Measurements from ENCODE around the gene PDHX. TPM values are rescaled to one million over a fixed set of nuclear protein-coding genes. Genes with fewer than 3 reads are reported as not detected.
"Not testable (repeated sequence)": the region's sequence is repeated elsewhere in the genome, so short reads cannot be mapped to it uniquely, and the experiment has no call there.

Gene PDHX
- total RNA-seq, 1 donor from 2014 or later: 26.5 TPM

DNA sequence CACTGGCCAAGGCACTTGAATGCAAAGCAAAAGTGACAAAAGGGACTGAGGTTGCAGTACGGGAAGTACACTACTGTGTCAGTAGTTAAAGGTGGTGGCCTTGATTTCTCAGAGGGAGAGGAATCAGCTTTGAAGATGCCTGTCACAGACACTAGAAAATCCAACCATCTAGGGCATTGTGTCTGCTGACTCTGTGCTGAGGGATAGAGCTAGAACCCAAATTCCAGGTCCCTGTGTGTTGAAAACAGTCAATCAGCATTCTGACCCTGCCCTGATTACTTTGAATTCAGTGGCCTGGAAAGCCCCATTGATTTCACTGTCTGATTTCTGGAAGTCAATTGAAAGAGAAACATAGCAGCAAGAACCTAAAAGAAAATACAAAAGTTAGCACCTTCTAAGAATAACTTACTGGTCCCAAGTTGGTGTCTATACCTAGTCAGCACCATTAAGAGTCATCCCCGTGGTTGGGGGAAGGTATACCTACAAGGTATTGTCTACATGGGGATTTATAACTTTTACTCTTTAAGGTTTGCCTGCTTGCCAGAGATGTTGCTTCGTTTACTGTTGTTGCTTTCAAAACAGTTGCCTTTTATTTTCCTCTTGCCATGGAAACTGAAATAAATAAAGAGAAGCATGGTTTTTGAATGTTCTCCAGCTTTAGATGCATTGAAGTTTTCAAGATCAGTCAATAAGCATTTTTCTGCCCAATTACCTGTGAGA, 97.3 kb downstream of the PDHX start:
- DNase-seq (ENCODE audit: low spot score): no peak
- ATAC-seq: no peak

DNA sequence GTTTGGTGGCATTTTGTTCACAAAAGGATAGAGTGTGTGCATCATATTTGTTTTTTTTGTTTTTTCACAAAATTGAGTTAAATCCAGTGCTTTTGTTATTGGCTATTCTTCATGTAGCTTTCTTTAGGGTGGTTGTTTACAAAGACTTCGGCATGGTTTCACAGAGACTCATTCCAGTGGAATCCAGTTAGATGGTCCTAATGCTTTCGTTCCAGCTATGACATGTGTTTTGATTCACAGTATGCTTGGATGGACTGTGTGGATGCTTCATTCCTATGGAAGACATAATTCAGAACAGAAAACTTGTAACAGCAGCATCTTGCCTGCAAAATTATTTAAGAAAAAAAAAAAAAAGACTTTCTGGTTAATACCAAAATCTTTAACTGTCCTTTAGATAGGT, 97.9 kb downstream of the PDHX start:
- DNase-seq (ENCODE audit: low spot score) (no peak), ATAC-seq (no peak)

DNA sequence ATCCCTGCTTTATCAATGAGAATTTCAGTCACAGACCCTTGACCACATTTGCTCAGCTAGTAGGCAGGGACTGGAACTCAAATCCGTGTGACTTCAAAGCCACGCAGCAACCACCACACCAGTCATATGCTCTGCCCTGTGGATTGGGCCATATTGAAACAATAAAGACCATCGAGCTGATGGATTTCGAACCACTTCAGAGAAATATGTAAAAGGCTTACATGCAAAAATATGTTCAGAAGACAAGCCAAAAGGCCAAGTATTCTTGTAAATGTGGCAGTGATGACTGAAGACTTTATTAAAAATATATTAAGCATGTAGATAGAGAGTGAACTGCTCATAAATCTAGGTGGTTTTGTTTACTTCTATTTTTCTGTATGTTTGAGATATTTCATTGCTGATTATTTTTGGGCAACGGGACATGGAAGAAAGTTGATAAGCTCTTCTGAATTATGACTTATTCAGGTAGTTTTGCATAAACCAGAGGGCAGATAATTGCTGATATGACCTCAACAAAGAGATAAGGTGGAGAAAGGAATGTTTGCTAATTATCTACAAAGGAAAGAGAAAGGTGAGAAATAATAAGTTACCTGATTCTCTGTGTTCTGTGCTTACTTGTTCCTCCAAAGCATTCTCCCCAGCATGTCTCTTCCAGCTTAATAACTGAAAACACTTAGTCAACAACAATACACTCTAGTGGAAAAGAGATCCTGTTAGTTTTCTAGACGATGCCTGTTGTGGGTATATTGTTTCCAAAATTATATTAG, 99.4 kb downstream of the PDHX start:
- DNase-seq (ENCODE audit: low spot score) (no peak), ATAC-seq (no peak)

DNA sequence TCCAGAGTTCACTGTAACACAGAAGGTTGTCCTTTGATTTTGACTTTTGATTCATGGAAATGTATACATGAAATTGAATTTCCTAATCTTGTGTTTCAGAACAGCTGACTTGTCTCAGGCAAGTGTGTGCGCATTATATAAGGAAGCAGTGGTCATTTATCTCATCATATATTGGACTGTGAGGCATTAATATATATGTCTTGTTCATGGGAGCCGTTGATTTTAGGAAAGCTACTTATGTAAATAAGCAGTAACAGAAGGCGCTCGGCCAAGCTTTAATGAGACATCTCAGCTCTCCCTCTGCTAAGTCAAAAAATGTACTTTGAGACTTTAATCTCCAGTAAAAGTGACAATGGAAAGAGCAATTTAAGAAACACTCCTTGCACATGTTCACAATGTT, 100.5 kb downstream of the PDHX start:
- no peak for DNase-seq (ENCODE audit: low spot score)

DNA sequence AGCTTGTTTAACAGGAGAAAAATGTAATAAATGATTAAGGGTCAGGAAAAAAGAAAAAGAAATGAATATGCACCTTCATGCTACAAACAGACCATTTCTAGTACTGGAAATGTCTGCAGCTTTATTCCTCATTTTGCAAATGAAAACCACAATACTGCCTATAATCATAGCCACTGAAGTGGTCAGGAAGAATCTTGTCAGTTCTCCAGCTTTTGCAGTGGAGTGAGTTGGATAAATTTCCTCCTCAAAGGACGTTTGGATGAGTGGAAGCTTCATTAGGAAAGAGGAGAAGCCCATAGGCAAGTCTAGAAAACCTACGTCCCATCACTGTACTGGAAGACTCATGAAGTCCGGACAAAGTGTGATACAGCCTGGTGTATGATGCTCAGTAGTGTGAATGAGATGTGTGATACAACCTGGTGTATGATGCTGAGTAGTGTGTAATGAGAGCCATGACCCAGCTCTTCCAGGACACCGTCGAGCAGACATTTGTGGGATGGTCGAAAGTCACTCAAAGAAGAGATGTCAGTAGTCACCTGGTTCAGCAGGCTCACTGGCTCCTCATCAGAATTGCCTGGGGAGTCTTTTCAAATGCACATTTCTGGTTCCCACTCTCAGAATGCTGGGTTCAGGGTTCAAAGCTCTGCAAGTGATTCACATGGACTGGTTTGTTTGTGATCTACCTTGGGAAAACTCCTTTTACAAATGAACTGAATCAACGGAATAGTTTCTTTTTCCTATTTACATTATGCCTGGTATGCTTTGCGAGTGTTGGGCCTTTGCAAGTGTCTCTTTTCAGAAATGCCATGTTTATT, 101.3 kb downstream of the PDHX start:
- no peak for DNase-seq (ENCODE audit: low spot score)
- no peak for ATAC-seq

More for the DNA sequence above, 100.5 kb downstream of the PDHX start:
- no peak for ATAC-seq

DNA sequence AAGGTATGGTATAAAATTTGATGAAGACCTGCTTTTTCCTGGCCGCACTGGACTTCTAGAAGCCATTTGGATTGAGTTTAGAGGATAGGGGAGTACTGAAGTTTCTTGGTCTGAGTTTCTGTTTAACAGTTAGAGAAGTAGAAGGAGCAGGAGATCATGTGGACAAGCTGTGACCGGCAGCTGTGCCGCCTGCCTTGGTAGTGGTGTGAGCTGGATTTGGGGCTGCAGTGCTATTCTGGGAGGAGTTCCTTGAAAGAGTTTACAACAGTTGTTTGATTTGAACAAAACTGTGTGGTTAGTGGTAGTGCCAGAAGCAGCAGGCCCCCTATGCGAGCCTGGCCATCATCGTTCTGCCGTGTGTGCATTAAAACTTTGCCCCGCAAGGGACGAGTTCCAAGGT, 105.2 kb downstream of the PDHX start:
- ATAC-seq: no peak
- DNase-seq (ENCODE audit: low spot score): no peak

DNA sequence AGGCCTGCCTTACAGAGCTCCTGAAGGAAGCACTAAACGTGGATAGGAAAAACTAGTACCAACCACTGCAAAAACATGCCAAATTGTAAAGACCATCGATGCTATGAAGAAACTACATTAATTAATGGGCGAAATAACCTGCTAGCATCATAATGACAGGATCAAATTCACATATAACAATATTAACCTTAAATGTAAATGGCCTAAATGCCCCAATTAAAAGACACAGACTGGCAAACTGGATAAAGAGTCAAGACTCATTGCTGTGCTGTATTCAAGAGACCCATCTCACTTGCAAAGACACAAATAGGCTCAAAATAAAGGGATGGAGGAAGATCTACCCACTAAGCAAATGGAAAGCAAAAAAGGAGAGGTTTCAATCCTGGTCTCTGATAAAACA, 107.5 kb downstream of the PDHX start:
- ATAC-seq; DNase-seq (ENCODE audit: low spot score): not testable (repeated sequence)

DNA sequence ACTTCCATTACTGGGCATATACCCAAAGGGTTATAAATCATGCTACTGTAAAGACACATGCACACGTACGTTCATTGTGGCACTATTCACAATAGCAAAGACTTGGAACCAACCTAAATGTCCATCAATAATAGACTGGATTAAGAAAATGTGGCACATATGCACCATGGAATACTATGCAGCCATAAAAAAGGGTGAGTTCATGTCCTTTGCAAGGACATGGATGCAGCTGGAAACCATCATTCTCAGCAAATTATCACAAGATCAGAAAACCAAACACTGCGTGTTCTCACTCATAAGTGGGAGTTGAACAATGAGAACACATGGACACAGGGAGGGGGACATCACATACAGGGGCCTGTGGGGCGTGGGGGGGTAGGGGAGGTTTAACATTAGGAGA, 111.6 kb downstream of the PDHX start:
- ATAC-seq; DNase-seq (ENCODE audit: low spot score): not testable (repeated sequence)

DNA sequence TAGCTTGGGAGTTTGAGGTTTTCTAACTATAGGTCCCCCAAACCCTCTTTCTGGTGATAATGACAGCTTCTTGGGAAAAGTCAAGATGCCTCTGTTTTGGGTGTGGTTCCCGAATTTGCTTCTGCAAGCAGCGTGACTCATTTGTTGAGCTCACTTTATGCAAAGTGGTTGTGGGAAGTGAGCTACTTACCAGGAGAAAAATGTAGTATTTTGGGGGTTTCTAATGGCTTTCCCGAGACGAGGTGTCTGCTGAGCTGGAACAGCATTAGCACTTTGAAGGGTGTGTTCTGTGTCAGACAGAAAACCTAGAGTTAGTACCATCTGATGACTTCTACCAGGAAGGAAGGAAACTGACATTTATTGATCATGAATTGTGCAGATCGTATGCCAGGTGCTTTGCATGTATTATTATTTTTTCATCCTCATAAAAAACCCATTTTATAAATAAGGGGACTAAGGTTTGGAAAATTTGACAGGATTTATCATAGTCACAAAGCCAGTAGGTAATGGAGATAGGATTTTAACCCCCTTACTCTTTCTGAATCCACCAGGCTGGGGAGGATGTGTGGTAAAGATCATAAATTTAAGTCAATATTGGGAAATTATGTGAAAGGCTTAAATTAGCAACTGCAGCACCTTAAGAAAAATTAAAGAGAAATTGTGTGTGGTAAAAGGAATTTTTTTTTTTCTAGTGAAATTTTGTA, 113.7 kb downstream of the PDHX start:
- ATAC-seq: no peak
- no peak for DNase-seq (ENCODE audit: low spot score)

DNA sequence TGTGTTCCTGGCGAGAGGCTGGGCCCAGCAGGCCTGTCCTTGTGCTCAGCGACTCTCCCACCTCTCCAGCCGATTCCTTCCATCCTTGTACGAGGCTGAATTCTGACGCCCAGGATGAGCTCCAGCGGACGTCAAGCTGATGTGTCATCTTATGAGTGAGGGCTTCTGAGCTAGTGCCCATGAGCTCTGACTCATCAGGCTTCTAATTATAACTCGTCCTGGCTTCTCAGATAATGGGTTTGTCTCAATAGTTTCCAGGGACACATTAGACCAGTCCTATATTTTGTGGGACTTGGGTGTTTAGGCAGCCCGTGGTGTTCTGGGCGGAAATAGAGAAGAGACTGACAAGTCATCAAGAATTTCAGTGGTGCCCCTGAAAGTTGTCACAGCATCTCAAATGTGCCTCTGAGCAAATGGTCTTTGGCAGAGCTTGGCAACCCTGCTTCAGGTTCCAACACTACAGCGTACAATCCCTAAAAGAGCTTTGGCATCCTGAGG, 114.3 kb downstream of the PDHX start:
- ATAC-seq: no peak
- no peak for DNase-seq (ENCODE audit: low spot score)

DNA sequence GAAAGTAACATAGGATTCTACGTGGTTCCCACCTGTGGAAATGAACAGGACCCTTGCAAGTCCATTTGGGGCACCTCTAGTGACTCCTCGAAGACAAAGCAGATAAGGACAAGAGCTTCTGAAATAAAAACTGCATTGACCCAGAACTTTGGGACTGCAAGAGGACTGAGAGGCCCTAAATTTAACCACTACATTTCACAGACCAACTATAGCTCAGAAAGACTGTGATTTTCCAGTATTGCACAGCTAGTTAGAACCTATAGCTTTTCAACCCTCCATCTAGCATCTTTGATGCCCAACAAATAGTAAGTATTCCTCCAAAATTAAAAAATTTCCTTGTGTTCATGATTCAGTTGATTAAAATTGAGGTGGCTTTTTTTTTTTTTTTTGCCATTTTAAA, 114.9 kb downstream of the PDHX start:
- no peak for ATAC-seq
- no peak for DNase-seq (ENCODE audit: low spot score)

DNA sequence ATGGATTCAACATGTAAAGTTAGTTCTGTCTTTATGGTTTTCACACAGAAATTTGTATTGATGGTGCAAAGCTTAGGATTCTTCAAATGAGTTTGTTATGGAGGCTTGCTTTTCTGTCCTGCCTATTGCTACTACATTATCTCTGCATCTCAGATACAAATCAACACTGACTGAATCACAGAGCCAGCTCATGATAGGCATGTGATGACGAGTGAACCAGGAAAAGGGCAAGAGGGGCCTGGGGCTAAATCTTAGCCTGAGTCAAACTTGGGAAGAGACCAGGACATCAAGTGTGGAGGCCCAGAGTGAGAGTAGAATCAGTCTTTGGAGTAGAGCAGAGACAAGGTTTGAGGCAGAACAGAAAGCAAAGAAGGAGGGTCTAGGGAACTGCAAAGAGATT, 115.4 kb downstream of the PDHX start:
- ATAC-seq (no peak), DNase-seq (ENCODE audit: low spot score) (no peak)

DNA sequence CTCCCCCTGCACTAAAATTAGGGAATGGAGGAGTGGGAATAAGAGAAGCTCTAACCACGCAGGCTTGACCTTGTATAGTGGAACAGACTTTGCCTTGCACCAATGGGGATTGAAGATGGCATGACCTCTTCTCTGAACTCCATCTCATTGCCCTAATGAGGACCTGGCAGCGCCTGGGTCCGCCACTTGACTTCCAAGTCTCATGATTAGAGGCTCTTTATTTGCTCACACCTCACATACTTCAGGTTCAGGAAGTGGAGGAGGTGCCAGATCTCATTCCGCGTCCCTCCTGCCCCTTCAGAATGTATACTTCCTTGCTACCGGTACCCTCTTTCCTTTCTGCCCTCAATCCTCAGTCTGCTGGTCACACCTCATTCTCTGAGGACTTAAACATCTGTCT, 116.6 kb downstream of the PDHX start:
- DNase-seq (ENCODE audit: low spot score): no peak
- no peak for ATAC-seq

DNA sequence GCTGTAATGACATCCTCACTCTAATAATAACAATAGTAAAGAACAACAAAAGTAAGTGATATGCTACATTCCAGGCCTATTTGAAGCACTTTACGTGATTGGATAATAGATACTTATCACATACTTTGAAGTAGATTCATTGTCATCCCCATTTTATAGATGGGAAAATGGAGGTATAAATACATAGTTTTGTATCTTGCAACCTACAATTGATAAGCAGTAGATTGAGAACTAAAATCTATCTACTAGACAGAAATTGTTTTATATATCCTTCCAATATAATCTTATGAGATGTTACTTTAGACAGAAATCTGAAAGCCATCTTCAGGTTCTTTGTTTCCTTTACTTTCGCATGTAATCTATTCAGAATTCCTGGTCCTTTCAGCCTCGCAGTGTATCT, 118.0 kb downstream of the PDHX start:
- DNase-seq (ENCODE audit: low spot score) (no peak), ATAC-seq (no peak)

DNA sequence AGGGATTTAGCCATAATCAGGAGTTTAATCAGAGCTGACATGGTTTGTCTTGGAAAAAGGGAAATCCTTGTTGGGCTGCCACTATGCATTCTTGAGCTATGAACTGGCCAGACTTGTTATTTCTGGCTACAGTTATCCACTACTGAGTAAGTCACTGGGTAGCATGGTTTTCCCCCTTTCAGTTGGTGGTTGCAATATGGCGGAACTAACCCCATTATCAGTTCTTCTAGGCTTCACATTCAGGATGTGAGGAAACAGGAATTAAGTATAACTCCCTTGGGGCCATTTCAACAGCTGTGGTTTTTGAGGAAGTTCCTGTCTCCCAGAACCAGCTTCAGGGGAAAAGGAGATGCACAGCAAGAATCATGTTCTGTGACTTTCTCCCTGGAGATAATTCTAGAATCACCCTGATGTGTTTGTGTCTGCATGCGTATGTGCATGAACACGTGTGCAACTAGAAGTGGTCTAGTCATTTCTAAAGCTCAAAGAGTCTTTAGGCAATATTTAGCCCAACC, 119.5 kb downstream of the PDHX start:
- no peak for DNase-seq (ENCODE audit: low spot score)
- ATAC-seq: no peak

DNA sequence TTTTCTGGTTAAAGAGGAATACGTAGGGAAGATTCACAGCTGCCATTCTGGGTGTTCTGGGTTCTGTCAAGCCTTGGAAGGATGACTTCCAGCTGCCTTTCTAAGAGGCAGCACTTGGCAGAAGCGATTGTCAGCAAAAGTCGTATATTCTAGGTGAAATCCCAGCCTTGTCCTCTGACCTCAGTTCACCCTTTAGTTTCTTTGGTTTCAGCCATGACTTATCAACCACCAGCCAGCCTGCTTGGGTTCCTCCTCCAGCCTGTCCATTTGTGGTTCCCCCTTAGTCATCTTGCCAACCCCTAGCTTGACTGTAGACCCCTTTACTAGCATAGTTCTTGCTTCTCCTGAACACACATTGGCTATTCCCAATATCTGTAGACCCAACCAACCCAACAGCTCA, 120.2 kb downstream of the PDHX start:
- ATAC-seq (no peak), DNase-seq (ENCODE audit: low spot score) (no peak)

DNA sequence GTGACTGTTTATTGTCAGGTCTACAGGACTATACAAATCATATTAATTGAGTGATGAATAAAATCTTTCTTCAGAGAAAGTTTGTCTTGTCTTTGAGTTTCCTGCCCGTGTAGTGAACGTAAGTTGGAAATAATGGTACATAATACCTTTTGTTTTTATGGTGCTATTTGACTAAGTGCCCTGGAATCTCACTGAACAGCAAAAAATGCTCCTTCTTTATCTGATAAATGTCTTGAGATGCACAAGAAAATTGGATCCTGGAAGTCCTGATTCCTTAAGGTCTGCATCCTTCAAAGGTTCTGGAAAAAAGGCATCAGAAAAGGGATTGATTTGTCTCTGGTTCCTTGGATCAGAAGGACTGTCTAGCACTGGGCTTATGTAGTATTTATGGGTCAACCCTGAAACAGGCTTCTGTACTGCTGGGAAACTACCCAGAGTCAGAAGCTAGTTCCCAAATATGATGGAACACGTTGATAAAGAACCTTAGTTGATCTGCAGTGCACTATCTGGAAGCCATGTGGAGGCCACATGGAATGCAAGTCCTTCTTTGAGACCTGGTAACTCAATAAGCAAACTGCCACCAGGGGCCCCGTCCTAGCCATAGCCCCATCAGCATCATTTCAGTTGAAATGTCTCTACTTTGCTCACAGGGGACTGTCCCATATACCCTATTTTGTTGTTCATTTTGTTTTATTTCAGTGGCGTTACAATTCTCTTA, 122.0 kb downstream of the PDHX start:
- no peak for ATAC-seq
- DNase-seq (ENCODE audit: low spot score): no peak

DNA sequence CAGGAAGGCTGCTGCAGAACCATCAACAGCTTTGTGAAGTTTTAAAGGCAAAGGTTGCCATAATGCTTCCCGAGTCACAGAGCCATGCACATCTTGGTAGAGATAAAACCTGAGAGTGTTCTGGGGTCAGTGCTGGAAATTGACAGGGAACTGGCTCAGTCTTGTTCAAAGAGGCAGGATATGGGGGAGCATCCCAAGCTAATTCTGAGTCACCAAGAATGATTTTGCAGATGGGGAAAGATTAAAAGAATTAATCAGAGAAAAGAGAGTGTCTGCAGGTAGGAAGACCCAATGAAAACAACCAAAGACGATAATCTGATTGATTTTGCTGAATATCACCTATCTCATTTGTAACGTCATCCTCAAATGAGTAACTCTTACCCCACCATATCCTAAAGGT, 122.7 kb downstream of the PDHX start:
- ATAC-seq (no peak), DNase-seq (ENCODE audit: low spot score) (no peak)

DNA sequence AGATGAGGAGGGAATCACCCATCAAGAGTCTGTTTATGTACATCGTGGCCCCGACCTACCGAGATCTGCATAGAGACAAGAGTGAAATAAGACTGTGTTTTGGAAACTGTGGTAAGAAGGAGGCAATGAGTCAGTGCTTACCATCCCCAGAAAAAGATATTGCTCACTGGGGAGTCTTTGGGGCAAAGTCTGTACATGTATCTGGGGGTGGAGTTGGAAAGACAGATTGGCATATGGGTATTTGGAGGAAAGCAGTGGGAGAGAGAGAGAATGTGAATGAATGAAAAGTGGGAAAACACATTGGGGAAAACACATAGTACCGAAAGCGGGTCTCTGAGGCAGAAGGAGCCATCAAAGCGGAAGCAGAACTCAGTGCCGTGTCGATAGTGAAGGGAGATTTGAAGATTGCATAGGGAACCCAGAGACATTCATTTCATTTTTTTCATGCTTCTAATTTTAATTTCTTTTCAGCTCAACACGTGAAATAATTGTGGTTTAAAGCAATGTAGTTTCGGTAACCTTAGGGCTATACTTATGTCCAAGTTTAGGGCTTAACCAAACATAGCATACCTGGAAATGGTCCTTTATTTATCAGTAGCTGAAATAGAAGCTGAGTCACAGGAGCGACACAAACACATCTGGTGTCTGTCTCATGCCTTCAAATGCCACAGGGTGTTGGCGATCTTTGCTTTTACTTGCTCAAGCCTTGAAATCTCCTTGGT, 124.0 kb downstream of the PDHX start:
- no peak for ATAC-seq
- no peak for DNase-seq (ENCODE audit: low spot score)
